Midbrain (tissue), 1 donor: ENCODE measurements around the gene EIF4G3.
A peak's percentile ranks its signal among the peaks of the same experiment; 100 is the strongest.
"Not testable (repeated sequence)": the region's sequence is repeated elsewhere in the genome, so short reads cannot be mapped to it uniquely, and the experiment has no call there.

Source experiments
- DNase-seq: peaks from one replicate; lab custom pipeline; 2025; lab: John Stamatoyannopoulos, UW

Gene EIF4G3

DNA sequence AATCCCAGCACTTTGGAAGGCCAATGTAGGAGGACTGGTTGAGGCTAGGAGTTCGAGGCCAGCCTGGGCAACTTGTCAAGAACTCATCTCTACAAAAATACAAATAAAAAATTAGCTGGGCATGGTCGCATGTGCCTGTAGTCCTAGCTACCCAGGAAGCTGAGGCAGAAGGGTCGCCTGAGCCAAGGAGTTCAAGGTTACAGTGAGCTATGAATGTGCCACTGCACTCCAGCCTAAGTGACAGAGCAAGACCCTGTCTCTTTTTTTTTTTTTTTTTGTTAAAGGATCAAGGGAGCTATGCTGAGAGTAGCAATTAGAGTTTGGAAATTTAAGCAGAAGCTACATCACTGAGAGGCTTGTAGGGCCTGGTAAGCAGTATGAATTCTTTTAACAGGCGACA lies 70.9 kb downstream of the EIF4G3 start:
- no peak for DNase-seq

DNA sequence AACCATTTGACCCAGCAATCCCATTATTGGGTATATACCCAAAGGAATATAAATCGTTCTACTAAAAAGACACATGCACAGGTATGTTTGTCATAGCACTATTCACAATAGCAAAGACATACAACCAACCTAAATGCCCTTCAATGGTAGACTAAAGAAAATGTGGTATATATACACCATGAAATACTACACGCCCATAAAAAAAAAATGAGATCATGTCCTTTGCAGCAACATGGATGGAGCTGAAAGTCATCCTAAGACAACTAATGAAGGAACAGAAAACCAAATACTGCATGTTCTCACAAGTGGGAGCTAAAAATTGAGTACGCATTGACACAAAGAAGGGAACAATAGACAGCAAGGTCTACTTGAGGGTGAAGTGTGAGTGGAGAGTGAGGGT lies 72.0 kb downstream of the EIF4G3 start:
- no peak for DNase-seq

DNA sequence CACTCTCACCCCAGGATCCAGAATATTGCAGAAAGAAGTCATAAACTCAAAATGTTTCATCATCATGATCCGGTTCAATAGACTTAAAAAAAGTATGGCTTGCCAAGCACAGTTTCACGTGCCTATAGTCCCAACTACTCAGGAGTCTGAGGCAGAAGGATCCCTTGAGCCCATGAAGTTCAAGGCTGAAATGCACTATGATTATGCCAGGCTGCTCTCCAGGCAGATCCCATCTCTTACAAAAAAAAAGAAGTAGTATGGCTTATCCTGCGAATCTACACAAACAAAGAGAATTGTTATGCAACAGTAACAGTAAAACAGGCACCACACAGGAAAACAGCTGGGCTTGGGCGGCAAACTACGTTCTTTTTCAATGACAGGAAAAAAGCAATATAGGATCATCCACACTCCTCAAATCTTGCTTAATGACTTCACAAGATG lies 76.2 kb downstream of the EIF4G3 start:
- DNase-seq: no peak

DNA sequence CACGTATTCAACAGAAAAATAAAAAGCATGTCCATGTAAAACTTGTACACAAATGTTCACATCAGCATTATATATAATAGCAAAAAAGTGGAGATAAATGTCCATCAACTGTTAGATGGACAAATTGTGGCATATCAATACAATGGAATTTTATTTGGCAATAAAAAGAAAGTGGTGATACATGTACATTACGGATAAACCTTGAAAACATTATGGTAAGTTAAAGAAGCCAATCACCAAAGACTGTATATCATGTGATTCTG lies 76.9 kb downstream of the EIF4G3 start:
- DNase-seq: no peak

DNA sequence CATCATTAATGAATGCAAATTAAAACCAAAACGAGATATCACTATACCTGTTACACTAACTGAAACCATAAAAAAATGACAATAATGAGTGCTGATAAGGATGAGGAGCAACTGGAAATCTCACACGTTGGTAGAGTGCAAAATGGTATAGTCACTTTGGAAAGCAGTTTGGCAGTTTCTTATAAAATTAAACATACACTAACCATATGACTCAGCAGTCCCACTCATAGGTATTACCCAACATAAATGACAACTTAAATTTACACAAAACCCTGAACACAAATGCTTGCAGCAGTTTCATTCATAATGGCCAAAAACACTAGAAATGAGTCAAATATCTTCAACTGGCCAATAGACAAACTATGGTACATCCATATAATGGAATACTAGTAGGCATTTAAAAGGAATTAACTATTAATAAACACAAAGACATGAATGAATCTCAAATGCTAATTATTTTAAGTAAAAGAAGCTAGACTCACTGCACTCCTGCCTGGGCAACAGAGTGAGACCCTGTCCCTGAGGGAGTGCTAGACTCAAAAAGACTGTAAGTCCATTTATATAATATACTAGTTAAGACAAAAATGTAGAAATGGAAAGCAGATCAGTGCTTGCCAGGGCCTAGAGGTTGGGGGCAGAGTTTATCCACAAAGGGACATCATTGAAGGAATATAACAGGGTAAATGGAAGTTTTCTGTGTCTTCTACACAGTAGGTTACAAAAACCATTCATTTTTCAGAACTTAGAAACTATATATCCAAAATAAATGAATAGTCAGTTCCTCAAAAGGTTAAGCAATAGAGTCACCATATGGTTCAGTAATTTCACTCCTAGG lies 77.4 kb downstream of the EIF4G3 start:
- DNase-seq: no peak

DNA sequence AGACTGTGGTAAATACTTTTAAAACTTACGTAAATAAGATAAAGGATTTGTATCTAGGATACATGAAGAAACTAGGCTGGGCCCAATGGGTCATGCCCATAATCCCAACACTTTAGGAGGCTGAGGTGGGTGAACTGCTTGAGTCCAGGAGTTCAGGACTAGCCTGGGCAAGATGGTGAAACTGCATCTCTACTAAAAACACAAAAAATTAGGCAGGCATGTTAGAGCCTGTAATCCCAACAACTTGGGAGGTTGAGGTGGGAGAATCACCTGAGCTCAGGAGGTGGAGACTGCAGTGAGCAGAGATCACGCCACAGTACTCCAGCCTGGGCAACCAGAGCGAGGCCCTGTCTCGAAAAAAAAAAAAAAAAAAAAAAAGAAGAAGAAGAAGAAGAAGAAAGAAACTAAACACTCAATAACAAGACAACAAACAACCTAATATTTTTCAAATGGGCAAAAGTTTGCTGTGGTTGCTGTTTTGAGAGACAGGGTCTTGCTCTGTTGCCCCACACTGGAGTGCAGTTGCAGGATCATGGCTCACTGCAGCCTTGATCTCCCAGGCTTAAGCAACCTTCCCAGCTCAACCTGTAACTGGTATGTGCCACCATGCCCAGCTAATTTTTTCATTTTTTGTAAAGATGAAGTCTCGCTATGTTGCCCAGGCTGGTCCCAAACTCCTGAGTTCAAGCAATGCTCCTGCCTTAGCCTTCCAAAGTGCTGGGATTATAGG lies 78.3 kb downstream of the EIF4G3 start:
- DNase-seq: no peak

DNA sequence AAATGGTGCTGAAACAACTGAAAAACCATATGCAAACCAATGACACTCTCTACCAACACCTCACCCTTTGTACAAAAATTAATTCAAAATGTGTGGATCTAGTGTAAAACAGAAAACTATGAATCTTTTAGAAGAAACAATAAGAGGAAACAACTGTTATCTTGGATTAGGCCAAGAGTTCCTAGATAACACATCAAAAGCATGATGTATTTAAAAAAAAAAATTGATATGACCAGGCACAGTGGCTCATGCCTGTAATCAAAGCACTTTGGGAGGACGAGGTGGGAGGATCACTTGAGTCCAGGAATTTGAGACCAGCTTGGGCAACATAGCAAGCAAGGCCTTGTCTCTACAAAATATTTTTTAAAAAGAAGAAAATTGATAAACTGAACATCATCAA lies 79.0 kb downstream of the EIF4G3 start:
- no peak for DNase-seq

DNA sequence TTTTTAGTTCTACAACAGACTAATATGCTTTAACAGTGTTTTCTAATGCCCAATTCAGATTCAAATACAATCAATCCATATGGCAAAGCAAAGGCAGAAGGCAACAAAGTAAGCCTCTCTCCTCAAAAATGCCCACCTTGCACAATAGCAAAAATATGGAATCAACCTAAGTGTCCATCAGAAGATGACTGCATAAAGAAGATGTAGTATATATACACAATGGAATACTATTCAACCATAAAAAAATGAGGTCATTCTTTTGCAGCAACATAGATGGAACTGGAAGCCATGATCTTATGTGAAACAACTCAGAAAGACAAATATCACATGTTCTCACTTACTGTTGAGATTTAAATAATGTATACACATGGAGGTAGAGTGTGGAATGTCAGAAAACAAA lies 80.7 kb downstream of the EIF4G3 start:
- DNase-seq: no peak

DNA sequence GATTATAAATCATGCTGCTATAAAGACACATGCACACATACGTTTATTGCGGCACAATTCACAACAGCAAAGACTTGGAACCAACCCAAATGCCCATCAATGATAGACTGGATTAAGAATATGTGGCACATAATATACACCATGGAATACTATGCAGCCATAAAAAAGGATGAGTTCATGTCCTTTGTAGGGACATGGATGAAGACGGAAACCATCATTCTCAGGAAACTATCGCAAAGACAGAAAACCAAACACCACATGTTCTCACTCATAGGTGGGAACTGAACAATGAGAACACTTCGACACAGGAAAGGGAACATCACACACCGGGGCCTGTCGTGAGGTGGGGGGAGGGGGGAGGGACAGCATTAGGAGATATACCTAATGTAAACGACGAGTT lies 82.4 kb downstream of the EIF4G3 start:
- DNase-seq: not testable (repeated sequence)

DNA sequence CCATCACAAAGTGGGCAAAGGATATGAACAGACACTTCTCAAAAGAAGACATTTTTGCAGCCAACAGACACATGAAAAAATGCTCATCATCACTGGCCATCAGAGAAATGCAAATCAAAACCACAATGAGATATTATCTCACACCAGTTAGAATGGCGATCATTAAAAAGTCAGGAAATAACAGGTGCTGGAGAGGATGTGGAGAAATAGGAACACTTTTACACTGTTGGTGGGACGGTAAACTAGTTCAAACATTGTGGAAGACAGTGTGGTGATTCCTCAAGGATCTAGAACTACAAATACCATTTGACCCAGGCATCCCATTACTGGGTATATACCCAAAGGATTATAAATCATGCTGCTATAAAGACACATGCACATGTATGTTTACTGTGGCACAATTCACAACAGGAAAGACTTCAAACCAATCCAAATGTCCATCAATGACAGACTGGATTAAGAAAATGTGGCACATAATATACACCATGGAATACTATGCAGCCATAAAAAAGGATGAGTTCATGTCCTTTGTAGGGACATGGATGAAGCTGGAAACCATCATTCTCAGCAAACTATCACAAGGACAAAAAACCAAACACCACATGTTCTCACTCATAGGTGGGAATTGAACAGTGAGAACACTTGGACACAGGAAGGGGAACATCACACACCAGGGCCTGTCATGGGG lies 83.3 kb downstream of the EIF4G3 start:
- not testable (repeated sequence) for DNase-seq

DNA sequence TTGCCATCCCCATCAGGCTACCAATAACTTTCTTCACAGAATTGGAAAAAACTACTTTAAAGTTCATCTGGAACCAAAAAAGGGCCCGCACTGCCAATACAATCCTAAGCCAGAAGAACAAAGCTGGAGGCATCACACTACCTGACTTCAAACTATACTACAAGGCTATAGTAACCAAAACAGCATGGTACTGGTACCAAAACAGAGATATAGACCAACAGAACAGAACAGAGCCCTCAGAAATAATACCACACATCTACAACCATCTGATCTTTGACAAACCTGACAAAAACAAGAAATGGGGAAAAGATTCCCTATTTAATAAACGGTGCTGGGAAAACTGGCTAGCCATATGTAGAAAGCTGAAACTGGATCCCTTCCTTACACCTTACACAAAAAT lies 84.2 kb downstream of the EIF4G3 start:
- DNase-seq: not testable (repeated sequence)

DNA sequence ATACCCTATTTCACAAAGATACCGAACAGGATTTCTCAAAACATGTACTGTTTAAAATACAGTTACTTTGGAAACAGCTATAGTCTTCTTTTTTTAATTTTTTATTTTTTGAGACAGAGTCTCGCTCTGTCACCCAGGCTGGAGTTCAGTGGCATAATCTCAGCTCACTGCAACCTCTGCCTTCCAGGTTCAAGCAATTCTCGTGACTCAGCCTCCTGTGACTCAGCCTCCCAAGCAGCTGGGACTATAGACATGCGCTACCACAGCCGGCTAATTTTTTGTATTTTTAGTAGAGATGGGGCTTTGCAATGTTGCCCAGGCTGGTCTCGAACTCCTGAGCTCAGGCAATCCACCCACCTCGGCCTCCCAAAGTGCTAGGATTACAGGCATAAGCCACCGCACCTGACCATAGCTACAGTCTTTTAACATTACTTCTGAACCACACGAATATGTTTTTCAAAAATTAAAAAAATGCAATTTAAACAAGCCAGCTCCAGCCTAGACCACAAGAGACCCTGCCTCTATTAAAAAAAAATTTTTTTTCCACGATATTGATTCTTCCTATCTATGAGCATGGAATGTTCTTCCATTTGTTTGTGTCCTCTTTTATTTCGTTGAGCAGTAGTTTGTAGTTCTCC lies 85.5 kb downstream of the EIF4G3 start:
- not testable (repeated sequence) for DNase-seq

DNA sequence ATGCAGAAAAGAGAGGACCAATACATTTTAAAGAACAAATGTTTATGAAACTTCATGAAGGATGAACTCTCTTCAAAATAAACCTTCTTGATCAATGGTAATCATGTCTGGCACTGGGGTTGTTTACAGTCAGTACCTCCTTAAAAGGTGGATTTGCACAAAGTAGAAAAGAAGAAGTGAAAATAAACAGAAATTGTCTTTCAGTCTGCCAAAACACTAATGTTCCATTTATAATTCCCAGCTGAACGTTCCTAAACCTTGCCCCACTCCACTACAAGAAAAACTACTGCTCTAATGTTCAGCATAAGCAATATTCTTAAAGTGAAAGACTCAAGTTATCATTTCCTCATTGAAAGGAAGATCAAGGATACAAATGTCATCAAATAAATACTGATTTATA lies 86.2 kb downstream of the EIF4G3 start:
- no peak for DNase-seq

DNA sequence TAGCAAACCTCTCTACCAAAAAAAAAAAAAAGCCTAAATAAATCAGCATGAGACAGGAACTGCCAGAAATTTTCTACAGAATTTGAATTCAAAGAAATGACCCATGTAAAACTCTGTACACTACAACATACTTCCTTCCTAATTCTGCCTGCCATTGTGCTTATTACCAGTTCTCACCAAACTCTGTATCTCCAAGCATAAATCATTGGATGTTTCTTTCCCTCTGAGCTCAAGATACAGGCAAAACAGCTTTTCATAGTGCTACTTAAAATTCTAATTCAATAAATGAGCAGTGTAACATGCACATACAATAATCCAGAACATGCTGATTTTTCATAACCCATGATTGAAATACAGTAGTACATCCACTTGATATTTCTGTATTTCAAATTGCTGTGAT lies 87.0 kb downstream of the EIF4G3 start:
- DNase-seq: no peak

DNA sequence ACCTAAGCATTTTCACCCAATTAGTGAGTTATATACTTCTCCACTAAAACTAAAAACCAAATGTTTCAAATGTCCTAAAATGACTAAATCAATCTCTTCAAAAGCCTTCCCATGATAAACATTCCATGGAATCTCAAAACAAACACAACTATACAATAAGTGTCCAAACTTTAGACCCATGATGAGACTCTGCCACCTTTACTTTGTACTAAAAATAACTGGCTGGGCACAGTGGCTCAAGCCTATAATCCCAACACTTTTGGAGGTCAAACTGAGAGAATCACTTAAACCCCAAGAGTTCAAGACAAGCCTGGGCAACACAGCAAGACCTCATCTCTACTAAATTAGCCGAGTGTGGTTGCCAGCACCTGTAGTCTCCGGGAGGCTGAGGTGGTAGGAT lies 87.4 kb downstream of the EIF4G3 start:
- DNase-seq: no peak

DNA sequence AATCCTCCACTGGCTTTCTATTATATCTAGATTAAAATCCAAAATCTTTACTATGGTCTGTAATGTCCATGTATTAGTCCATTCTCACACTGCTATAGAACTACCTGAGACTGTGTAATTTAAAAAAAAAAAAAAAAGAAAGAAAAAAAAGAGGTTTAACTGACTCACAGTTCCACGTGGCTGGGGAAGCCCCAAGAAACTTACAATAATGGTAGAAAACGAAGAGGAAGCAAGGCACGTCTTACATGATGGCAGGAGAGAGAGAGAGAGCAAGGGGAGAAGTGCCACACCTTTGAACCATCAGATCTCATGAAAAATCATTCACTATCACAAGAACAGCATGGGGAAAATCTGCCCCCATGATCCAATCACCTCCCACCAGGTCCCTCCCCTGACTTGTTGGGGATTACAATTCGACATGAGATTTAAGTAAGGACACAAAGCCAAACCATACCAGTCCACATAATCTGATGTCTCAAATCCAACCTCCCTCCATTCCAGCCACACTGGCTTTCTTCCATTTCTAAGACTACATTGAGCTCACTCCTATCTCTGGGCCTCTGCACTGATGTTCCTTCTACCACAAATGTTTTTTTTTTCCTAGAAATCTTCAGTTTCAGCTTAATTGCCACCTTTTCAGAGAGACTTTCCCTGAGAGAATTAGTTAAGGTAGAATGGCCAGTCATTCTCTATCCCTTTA lies 92.4 kb downstream of the EIF4G3 start:
- DNase-seq: no peak

DNA sequence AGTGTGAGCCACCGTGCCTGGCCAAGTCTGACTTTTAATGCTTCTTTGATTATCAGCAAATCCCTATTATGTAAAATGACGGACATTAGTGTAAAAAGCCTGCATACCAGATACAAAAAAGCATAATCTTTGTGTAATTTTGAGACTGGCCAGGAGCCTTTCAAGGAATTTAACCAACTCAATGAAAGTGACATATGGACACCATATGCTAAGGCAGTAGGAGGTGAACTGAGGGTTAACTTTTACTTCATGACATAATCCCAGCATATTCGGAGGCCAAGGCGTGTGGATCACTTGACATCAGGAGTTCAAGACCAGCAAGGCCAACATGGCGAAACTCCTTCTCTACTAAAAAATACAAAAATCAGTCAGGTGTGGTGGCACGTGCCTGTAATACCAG lies 94.6 kb downstream of the EIF4G3 start:
- DNase-seq: no peak

DNA sequence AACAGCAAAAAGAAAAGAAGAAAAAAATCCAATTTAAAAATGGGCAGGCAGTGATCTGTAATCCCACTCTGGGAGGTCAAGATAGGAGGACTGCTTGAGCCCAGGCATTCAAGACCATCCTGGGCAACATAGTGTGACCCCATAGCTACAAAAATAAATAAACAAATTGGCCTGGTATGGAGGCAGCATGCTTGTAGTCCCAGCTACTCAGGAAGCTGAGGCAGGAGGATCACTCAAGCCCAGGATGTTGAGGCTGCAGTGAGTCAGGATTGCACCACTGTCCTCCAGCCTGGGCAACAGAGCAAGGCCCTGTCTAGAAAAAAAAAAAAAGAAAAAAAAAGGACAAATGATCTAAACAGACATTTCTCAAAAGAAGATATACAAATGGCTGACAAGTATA lies 99.6 kb downstream of the EIF4G3 start:
- no peak for DNase-seq

DNA sequence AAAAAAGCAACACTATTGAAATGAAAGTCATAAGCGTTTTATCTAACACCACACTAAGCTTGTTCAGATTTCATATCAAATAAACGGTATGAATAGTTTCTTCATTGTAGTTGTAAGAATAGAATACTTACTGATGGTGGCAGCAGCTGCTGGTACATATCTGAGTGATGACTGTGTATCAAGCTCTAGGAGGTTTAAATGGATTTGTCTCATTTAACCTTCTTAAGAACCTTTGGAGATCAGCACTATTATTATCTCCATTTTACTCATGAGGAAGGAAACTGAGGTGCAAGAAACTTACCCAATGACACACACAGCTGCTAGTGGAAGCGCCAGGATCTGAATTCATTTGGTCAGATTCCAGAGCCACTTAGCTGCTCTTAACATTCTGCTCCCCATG lies 104.0 kb downstream of the EIF4G3 start:
- DNase-seq: peak; percentile 35

DNA sequence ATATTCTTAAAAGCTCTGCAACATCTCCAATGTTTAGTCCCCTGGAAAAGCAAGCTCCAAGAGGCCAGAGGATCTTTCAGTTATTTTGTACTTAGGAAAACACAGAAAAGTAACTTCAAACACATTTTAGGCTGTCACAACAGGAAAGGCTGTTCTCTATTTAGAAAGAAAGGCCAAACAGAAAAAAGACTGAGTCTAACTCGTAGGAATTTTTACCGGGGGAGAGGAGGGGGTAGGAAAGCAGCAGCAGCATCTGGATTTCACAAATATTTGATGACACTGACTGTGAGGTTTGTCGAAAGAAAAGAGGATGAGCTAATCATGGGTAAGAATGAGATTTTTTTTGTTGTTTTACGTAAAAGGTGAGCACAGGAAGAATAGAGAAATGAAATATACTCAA lies 107.1 kb downstream of the EIF4G3 start:
- no peak for DNase-seq

DNA sequence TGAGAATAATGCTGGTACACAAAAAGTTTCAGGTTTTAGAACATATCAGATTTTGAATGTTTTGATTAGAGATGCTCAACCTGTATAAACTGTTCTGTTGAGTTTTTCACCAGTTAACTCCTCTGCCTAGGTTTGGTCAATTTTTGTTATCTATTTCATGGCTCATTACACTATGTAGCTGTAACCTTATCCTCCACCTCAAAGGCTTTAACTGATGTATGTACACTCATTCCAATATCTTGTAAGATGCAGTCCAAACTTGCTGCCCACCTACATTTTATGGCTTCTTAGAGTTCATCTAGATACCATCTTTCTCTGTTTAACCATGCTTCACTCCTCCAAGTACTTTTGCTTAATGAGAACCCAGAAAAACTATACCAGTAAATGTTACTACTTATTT lies 107.8 kb downstream of the EIF4G3 start:
- no peak for DNase-seq
